Right ventricle myocardium inferior (tissue), 1 donor: ENCODE results near the gene ATP11A. TPM values are rescaled to one million over a fixed set of nuclear protein-coding genes. Genes with fewer than 3 reads are reported as not detected.
"Not testable (repeated sequence)": the region's sequence is repeated elsewhere in the genome, so short reads cannot be mapped to it uniquely, and the experiment has no call there.

ENCODE experiments used
- ATAC-seq: fragments of 200-7000 bp; cut with Tn5 transposase; one replicate; pipeline ENCODE4 v1.9.1; 2020; ENCODE audit warnings: mild to moderate bottlenecking, moderate library complexity
- DNase-seq: peaks from one replicate; pipeline ENCODE4 v3.0.0; 2021; ENCODE audit errors: missing footprints
- intact Hi-C: fragments of 100-400 bp; cut with DNase I; formaldehyde crosslinking; loops from one replicate; pipeline ENCODE4 v1.11.0; 2022
- total RNA-seq: library from RNA; stranded (reverse); fragmentation: NEBNext Ultra II Directional; extraction: Animal tissue kit (Norgen Biotek cat#: 25700); gene quantifications from one replicate; pipeline ENCODE4 v1.2.1, GENCODE V29; 2021
- donor health status: DM: no; HTN: yes; CAD: no; lungs with severe emphysema.

The ATP11A gene
- total RNA-seq, 1 donor from 2014 or later = 89.9 TPM

DNA sequence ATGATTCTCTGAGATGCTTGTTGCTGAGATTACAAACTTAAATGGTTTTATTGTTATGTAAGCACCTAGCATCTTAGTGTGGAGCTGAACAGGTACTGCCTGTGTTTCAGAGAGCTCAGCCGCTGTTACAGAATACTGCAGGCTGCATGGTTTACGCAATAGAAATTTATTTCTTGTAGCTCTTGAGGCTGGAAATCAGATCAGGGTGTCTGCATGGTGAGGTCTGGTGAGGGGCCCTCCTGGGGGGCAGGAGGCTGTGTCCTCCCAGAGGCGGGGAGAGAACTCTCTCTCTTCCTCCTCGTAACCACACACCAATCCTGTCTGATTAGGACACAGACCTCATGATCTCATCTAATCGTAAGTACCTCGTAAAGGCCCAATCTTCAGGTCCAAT, 13.1 kb downstream of the ATP11A start:
- intact Hi-C loops = no loop called here
- ATAC-seq (no peak), DNase-seq (no peak)

DNA sequence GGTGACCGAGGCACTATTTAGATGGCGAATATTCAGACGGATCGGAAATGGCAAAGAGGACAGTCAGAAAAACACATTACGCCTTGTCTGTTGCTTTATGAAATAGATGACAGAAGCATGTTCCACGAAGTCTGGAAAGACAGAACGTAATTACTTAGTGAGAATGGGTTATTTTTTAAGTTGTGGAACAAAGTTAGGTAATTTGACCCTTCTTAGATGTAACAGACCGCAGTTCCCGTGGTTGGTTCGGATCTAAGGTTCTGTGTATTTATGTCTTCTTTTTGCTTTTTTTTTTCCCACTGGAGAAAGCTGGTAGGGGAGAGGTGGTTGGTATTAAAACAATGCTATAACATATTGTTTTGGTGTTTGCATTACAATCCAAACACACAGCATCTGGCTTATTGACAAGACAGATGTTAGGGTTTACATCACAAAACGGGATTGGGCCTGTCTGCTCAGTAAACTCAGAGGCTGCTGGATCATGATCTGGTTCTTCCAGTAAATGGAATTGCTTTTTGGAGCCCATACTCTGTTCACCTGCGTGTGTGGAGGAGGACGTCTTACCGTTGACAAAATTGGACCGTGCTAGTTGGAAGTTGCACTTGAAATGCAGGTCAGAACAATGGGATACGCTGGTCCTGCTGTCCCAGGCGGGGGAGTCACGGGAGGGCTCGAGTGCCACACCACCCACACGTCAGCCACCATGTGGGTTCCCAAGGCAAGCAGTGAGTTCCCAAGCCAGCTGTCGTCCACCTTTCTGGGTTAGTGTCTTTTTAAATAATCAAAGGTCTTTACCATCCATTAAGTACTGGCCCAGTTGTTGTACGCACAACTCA, 13.8 kb downstream of the ATP11A start:
- intact Hi-C loops = no loop called here
- ATAC-seq (no peak), DNase-seq (no peak)

DNA sequence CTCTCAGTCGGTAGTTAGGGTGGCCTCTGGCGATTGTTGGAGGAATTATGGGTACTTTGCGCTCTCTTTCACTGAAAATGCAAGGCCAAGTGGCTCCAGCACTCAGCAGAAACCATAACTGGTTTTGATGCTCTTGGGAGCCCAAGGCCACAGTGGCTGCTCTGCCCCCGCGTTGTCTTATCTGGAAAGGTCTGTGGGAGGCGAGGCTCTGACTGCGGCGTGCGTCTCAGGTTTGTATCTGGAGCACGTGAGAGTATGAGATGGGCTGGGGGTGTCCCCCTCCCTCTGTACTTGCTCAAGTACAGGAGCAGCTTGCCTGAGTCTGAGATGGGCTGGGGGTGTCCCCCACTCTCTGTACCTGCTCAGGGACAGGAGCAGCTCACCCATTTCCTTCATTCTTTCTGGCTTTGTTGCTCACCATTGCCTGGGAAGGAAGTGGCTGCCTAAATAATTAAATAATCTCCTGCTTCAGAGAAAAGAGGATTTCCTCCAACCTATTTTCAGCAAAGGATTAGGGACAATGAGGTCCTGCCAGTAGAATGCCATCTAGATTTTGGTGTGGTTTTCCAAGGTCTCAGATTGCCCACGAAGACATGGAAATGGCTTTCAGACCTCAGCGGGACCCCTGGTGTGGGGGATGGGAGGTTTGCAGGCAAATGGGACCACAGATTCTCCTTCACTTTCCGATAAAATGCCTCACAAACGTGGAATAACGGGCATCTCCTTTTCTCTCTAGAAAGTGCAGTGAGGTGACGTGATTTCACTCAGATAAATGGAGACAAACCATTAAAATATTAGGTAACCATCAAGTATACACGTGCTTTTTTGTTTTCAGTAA, 14.7 kb downstream of the ATP11A start:
- intact Hi-C loops = no loop called here
- DNase-seq (no peak), ATAC-seq (no peak)

DNA sequence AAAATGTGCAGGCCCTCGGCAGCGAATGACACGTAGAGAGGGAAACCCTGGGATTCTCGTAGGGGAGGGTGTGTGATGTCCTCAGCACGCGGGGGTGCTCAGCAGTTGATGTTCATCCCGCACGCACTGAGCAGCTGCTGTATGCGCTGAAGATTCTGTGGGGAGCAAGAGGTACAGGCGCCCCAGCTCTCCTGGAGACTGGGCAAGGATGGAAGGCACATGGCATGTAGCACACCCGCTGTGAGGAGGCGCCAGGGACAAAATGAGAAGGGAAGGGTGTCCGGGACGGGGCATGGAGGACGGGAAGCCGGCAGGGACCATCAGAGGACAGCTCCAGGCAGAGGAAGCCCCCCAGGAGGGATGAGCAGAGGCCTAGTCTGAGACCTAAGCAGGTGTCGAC, 15.4 kb downstream of the ATP11A start:
- DNase-seq (no peak), ATAC-seq (no peak)
- intact Hi-C loops = no loop called here

DNA sequence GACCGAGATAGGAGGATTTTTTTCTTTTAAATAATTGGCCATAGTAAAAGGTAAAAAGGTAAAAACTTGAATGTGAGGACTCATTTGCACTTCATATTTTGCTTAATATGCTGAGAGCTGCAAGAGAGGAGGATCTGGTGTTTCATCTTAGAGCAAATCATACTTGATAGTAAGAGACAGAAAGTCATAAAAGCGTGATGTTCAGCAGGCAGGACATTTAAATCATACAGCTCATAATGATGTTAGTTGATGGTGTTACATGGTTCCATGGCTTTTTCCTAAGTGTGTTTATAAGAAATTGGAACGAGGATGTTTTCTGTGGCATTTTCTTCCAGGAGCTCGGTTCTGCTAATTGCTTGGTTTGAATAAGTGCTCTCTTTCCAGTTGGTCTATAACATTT, 16.3 kb downstream of the ATP11A start:
- intact Hi-C loops = no loop called here
- ATAC-seq (no peak), DNase-seq (no peak)

DNA sequence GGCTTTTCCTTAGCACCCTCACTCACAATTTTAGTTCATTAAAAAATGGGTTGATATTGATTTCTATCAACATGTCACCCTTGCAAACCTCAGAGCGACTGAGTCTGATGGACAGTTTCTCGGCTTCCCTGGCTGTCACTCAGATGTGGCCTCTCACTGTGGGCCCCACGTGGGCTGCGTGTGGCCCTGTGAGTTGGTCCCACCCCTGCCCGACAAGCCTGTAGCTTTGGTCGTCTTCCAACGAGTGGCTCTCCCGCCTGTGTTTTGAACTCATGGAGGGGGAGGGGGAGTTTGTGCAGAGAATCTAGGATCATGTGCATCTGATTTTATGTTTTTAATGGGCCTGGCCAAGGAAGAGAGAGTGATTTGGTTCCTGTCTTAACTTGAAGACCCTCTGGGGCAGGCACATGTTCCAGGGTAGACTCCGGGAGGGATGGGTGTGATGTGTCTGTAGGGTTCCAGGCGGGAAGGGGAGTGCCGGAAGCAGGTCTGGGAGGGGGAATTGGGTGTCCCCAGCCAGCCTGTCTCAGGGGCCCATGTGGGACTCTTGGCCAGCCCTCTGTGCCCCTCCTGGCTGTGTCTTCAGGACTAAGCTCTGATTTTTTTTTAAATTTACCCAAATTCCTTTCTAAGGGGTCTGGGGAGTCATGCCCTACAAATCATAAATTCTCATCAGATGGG, 18.9 kb downstream of the ATP11A start:
- no peak for DNase-seq

DNA sequence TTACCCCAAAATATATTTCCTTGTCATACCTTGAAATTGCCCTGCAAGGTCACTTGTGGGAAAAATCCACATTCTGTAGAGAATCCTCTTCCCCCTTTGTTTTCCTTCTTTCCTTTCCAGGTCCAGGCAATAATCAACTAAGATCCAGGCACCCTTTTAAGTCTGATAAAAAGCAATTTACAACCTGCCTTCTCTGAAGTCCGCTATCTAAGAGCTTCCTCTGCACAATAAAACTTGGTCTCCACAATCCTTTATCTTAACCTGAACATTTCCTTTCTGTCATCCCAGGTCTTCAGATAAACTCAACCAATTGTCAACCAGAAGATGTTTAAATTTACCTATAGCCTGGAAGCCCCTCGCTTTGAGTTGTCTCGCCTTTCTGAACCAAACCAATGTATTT, 19.5 kb downstream of the ATP11A start:
- DNase-seq, ATAC-seq, intact Hi-C loops: not testable (repeated sequence)

More for the DNA sequence above, 18.9 kb downstream of the ATP11A start:
- no peak for ATAC-seq
- intact Hi-C loops = no loop called here

DNA sequence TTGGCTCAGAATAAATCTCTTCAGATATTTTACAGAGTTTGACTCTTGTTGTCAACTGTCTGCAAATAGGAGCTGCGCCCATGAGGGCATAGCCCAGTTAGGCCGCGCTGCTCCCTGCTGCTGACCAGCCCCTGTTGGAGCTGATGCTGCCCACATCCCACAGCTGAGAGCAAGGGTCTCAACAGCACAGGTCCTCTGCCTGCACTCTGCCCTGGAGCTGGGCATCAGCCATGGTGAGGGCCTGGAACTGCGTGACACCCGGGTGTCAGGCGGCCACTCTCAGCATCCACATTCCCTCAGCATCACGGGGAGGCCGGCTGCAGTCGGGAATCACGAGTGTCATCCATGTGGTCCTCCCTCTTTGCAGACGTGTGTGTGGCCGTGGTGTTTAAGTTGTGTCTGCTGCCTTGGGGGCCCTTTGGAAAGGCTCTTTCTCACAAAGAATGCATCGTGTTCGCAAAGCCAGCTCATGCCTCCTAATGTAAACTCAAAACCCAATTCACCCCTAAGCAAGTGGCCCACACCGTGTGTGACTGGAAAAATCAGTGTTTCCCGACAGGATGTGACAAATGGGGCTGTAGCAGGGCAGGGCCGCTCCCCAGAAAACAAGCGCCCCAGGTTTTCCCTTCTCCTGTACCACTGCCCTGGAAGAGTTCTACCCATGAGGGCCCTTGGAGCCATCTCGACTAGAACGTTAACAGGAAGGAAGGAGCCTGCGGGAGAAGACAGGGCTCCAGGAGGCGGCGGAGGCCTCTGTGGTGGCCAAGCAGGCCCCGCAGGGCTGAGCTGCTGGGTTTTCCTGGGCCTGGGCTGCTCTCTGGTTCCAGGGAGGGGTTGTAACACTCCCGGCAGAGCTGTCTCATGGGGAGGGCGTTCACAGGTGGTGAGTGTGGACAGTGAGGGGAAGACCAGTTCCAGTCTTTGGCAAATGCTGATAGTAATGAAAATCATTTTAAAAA, 20.3 kb downstream of the ATP11A start:
- intact Hi-C loops = no loop called here
- DNase-seq (no peak), ATAC-seq (no peak)

DNA sequence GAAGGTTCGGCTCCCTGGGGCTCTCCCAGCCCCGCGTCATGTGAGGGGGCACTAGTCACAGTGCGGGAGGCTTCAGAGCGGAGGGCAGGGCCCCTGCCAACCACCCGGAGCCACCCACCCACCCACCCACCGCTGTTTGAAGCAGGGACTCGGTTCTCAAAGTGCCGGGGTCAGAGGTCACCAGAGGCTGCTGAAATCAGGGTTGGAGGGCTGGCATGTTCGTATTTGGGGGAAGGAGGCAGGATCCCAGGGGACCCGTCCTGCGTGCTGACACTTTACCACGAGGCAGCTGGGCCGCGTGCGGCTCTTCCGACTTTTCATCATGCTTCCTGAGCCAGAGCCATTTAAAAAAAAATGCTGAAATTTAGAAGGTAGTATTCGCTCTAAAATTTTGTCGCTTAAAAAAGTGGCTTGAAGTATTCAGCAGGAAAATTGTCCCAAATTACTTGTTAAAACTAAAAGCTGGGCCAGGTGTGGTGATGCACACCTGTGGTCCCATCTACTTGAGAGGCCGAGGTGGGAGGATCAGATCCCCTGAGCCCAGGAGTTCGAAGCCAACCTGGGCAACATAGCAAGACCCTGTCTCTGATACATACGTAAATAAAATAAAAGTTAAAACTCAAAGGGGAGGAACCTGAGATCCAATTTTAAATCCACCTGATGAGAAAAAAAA, 21.2 kb downstream of the ATP11A start:
- ATAC-seq = no peak
- DNase-seq = no peak
- intact Hi-C loops = loop anchor here (1.0 kb wide), 1 partner anchor 22 kb away; no protein-coding TSS in a partner anchor

DNA sequence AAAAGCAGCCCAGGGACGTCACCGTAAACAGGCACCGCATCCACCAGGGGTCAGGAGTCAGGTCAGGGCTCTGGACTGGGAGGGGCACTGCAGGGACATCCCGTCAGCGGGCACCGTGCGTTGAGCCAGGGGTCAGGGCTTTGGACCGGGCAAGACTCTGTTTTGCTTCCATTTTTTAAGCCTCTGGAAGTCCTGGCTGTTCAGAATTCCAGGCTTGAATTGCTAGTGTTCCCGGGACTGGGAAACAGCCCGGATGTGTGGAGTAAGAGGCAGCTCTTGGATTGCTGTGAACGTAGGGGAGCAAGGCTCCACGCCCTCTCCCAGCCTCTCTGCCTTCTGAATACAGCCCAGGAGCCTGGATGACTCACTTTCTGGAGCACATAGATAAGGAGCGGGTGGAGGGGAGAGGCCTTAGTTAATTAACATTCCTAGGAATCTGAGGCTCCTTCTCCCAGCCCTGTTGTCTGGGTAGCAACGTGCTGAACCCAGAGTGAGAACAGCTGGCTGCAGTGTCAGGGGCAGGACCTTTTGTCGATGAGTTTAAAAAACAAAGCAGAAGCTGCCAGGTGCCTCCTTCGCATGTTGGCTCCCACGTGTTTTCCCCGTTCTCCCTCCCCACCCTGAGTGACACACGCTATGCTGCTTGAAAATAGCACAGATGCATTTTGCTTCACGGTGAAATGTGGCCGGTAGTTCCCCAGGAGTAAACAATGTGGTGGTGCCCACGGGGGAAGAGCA, 21.9 kb downstream of the ATP11A start:
- ATAC-seq = peak; percentile 97
- peak; percentile 88 for DNase-seq
- intact Hi-C loops = loop anchor here (1.0 kb wide), 1 partner anchor 22 kb away; no protein-coding TSS in a partner anchor

DNA sequence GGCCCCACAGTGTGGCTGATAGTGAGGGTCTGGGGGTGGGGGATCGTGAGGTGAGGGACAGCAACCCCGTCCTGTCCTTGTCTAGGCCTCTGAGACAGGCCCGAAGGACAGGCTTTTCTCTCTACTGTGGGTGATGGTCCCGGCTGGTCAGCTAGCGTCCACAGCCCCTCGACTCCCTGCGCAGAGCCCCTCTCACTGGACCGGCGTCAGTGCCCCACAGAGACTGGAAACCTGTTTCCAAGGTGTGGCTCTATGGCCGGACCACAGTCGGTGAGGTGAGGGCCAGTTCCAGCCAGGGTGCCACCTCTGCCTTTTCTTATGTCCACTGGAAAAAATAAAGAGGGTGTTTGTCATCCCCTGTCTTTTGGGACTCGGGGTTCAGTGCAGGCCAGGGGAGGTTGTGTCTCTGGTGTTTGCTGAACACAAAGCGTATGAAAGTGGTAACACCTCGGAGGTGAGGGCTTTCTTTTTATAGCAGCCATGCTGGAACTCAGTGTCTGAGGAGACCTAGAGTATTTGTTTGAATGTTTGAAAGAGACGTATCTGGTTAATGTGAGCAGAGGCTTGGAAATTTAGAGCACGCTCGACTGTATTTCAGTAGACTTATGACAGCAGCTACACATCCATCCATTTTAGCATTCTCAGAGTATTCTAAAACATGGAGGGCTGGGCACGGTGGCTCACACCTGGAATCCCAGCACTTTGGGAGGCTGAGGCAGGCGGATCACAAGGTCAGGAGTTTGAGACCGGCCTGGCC, 22.8 kb downstream of the ATP11A start:
- intact Hi-C loops = no loop called here
- DNase-seq (no peak), ATAC-seq (no peak)

DNA sequence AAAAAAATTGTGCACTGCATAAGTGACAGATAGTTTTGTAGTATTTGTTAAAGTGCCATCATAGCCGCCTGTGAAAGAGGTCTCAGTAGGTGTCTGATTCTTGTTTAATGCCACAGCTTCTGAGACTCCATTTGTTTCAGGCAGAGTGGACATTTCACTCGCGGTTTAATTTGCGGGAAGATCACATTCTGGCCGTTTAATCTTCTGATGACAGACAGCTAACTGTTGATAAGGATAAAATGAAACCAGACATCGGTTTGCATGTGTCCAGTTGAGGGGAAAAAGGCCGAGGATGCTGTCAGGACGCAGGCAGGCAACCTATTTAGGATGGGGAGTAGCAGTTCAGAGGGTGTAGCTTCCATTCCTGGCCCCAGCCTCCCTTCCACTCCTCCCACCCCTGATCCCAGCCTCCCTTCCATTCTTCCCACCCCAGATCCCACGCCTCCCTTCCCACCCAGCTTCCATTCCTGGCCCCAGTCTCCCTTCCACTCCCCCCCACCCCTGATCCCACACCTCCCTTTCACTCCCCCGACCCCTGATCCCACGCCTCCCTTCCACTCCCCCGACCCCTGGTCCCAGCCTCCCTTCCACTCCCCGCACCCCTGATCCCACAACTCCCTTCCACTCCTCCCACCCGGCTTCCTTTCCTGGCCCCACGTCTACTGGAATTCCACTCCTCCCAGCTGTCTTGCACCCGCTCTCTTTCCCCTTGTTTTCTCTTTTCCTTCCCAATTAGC, 23.8 kb downstream of the ATP11A start:
- intact Hi-C loops = no loop called here
- DNase-seq (no peak), ATAC-seq (no peak)

DNA sequence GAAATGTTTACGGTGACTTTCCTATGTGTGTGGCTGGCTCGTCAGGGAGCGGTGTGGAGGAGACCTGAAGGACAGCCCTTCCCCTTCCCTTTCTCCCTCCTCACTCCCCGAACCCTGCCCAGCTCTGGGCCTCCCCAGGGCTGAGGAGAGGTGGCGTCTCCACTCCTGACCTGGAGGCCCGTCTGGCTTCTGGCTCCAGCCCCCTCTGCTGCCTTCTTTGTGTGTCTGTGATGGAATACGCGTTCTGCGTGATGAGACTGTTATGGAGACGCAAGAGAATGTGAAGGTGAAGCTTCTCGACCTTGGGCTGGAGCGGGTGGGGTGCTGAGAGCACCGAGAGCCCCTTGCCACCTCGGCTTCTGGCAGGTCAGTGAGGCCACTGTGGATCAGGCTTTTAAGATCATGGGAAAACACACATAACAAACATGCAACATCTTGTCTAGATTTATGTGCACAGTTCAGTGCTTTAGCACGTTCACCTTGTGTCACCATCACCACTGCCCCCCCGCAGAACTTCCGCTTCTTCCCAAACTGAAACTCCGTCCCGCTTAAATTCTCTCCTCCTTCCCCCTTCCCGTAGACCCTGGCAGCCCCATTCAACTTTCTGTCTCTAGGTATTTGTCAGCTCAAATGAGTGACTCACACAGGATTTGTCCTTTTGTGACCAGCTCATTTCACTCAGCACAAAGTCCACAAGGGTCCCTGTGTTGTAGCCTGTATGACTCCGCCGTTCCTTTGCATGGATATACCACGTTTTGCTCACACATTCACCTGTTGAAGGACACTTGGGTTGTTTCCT, 24.7 kb downstream of the ATP11A start:
- ATAC-seq (no peak), DNase-seq (no peak)
- intact Hi-C loops = no loop called here

DNA sequence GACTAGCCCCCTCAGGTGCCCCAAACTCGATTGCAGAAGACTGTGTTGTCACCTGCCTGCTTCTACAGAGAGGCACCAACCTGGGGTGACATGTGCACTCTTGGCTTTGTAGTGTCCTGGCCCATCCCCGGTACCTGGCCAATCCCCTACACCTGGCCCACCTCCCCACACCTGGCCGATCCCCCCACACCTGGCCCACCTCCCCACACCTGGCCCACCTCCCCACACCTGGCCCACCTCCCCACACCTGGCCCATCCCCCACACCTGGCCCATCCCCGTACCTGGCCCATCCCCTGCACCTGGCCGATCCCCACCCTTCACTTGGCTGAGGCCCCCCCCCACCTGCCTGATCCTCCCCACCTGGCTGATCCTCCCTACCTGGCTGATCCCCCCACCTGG, 25.4 kb downstream of the ATP11A start:
- ATAC-seq (no peak), DNase-seq (no peak)
- intact Hi-C loops = no loop called here
